Suprapubic skin (tissue), 4 donors: ENCODE results near the gene GGT7.

Experiments
- EP300 ChIP-seq: sonication (generic); formaldehyde crosslinking; IDR thresholded peaks from one replicate; pipeline ENCODE4 v1.6.1; 2017; ENCODE audit warnings: antibody characterized with exemption
- POLR2A ChIP-seq, 2 donors: fragments of 450-650 bp; IDR thresholded peaks; one replicate each; pipeline ENCODE4 v1.6.1; 2017; ENCODE audit warnings: antibody characterized with exemption in 2 of 2, mild to moderate bottlenecking in 2 of 2, moderate library complexity in 2 of 2
- POLR2AphosphoS5 ChIP-seq, 3 donors: sonication (generic); formaldehyde crosslinking; IDR thresholded peaks; one replicate each; pipeline ENCODE4 v1.6.1; 2017; ENCODE audit warnings: antibody characterized with exemption in 3 of 3
- TF ChIP-seq, protein P1 (sequence below), 2 donors: fragments of 200-600 bp in 1 of 2; fragments of 450-650 bp in 1 of 2; sonication (generic) in 1 of 2; IDR thresholded peaks; one replicate each; pipeline ENCODE4 v1.5.1; 2016 to 2019; ENCODE audit warnings: antibody characterized with exemption in 2 of 2, mild to moderate bottlenecking in 1 of 2, moderate library complexity in 1 of 2

DNA sequence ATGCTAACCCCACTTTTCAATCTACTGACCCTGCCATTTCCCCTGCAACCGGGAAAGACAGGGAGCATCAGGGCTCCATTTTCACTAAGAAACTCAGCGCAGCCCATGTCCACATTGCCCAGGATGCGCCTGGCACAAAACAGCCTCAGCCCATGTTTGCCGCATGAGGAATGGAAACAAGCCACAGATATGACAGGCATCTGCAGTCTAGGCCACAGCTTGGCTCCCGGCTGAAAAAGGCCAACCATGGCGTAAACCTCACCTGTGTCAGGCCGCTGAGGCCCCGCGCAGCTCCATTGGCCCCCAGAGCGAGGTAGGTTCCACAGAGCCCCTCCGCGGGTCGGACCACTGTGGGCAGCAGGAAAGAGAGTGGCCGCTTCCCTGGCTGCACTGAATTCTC lies 21.7 kb downstream of the GGT7 start:
- TF ChIP-seq POLR2A (IDR thresholded peaks at IDR 0.05): no peak
- TF ChIP-seq POLR2AphosphoS5 (IDR thresholded peaks at IDR 0.05): no peak
- TF ChIP-seq, protein P1, sequence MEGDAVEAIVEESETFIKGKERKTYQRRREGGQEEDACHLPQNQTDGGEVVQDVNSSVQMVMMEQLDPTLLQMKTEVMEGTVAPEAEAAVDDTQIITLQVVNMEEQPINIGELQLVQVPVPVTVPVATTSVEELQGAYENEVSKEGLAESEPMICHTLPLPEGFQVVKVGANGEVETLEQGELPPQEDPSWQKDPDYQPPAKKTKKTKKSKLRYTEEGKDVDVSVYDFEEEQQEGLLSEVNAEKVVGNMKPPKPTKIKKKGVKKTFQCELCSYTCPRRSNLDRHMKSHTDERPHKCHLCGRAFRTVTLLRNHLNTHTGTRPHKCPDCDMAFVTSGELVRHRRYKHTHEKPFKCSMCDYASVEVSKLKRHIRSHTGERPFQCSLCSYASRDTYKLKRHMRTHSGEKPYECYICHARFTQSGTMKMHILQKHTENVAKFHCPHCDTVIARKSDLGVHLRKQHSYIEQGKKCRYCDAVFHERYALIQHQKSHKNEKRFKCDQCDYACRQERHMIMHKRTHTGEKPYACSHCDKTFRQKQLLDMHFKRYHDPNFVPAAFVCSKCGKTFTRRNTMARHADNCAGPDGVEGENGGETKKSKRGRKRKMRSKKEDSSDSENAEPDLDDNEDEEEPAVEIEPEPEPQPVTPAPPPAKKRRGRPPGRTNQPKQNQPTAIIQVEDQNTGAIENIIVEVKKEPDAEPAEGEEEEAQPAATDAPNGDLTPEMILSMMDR (IDR thresholded peaks at IDR 0.05): no peak
- no peak for TF ChIP-seq EP300
